D721Med (cell line): ENCODE measurements around the gene ADAM19.

Source experiments
- DNase-seq: peaks from one replicate; pipeline ENCODE4 v3.0.0; 2011; ENCODE audit warnings: low spot score; ENCODE audit not compliant: insufficient read length
- FAIRE-seq: peaks from 2 replicates; lab custom pipeline; 2011; peaks lifted over from hg19 to GRCh38; lab: Jason Lieb, UNC
- TF ChIP-seq, protein P1 (sequence below): IDR thresholded peaks from 2 replicates; pipeline ENCODE4 v1.5.1; 2012; ENCODE audit warnings: mild to moderate bottlenecking, control low read depth; ENCODE audit not compliant: insufficient read depth; ENCODE audit errors: missing control alignments

The ADAM19 gene

DNA sequence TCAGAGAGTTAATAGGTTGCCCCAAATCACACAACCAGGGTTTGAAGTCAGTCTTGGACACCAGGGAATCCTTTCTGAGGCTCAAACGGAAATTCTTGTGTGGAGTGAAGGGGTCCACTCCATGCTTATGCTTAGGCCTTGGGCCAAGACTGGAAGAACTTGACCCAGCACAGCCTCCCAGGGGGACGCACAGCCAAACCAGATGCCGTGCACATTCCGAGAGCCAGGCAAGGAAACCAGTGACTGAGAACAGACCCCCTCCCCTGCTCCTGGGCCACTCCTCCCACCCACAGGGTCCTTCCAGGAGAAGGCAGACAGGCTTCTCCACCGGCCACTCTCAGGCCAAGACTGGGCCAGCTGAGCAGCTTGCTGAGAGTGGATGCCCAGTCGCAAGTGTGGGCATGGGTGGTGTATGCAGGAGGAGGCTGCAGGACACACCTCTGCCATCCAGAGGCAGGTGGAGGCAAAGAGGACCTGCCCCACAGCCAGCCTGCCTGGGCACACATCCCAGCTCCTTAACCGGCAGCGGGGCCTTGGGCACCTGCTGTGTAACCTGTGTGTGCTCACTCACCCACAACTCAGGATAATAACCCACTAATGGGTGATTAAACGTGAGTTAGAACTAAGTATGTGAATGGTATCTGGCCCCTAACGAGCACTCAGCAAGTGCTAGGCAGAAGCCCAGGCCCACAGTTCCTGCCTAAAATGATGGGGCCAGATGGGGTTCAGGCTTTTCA, 77.5 kb downstream of the ADAM19 start:
- FAIRE-seq (no peak), DNase-seq (no peak)
- TF ChIP-seq, protein P1, sequence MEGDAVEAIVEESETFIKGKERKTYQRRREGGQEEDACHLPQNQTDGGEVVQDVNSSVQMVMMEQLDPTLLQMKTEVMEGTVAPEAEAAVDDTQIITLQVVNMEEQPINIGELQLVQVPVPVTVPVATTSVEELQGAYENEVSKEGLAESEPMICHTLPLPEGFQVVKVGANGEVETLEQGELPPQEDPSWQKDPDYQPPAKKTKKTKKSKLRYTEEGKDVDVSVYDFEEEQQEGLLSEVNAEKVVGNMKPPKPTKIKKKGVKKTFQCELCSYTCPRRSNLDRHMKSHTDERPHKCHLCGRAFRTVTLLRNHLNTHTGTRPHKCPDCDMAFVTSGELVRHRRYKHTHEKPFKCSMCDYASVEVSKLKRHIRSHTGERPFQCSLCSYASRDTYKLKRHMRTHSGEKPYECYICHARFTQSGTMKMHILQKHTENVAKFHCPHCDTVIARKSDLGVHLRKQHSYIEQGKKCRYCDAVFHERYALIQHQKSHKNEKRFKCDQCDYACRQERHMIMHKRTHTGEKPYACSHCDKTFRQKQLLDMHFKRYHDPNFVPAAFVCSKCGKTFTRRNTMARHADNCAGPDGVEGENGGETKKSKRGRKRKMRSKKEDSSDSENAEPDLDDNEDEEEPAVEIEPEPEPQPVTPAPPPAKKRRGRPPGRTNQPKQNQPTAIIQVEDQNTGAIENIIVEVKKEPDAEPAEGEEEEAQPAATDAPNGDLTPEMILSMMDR, result no peak

DNA sequence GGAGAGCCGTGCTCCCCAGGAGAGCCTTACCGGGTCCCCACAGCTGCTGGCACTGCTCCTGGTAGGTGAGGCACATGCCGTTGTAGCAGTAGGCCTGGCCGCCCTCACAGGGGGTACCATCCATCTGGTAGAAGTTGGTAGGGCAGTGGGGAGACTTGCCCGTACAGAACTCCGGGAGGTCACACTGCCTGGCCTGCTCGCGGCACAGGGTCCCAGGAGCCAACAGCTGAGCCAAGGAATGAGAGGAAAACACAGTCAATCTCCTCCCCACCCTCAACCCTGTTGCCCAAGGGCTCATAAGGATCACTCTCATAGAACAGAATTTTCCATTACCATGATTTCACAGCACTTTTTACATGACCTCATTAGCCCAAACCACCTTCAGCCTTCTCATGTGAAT, 78.7 kb downstream of the ADAM19 start:
- FAIRE-seq (no peak), DNase-seq (no peak)
- TF ChIP-seq, protein P1, result no peak

DNA sequence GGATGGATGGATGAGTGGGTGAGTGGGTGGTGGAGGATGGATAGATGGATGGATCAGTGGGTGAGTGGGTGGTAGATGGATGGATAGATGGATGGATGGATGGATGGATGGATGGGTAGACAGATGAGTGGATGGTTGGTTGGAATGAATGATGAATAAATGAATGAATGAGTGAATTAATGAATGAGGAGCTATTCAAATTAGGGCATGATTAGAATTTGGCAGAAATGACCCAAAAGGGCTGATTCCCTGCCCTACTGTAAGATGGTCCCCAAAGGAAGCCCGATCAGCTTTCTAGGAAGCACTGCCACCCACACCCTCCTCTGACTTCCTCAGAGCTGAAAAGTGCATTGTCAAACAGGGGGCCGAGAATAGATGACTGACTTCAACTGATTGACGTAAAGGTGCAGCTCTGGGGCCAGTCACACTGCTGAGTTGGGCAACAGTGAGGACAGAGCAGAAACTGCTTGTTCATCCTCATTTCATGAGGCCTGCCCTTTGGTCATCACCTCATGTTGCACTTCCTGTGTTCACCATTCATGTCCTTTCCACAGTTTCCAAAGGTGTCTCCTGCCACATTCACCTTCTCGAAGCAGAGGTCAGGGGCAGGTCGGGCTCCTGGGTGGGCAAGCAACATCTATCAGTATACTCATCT, 81.3 kb downstream of the ADAM19 start:
- FAIRE-seq, result no peak
- TF ChIP-seq, protein P1, result no peak
- DNase-seq, result no peak

DNA sequence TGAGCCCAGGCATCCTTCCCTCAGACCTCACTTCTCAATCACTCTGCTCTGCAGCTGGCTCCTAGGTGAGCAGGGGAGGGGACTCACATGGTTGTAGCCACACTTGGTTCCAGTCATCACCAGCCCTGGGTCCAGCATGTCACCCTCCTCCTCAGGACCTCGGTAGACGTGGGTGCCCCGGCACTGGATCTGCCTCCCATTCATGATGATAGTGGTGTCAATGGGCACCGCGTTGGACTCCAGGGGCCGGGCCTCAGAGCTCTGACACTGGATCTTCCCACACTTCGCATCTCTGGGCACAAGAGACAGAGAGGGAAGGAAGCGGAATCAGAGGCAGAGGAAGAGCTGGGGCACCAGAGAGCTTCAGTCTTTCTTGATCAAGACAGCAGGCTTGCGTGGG, 82.7 kb downstream of the ADAM19 start:
- TF ChIP-seq, protein P1, result no peak
- FAIRE-seq (no peak), DNase-seq (no peak)

DNA sequence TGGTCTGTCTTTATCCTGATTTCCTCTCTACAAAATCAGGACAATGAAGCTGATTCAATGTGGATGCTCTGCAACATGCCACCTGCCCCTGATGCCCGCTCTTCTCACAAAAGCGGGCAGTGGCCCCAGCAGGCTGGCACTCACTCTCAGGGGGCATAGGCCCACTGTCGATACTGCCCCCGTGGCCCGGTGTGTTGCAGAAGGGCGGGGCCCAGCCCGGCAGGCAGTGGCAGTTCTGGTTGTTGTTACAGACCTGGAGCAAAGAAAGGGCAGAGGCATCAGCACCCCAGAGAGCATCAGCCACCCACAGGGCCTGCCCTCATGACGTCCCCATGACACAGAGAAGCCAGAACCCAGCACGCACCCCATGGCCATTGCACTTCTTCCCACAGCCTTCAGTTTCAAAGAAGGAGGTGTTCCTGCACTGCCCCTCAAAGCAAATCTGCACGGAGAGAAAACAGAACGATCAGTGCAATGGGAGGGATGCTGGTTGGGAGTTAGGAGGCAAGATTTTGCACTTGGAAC, 84.0 kb downstream of the ADAM19 start:
- DNase-seq (no peak), FAIRE-seq (no peak)
- TF ChIP-seq, protein P1, result no peak

DNA sequence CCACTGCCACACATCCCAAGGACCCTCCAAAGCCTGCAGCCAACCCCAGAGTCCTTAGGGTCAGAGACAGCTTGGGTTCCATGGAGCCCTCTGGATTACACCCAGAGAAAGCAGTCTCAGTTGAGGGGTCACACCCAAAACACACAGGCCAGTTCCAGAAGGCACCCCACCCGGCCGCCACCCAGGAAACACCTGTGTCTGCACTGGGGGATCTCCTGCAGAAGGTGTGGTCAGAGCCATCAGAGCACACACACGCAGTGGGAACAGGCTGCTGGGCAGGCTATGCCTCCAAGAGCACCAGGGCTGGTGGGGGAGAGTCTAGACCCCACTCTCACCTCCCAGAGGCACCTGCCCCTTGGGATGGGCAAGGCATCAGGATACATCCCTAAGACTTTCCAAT, 88.2 kb downstream of the ADAM19 start:
- DNase-seq, result no peak
- no peak for FAIRE-seq
- TF ChIP-seq, protein P1, result no peak

DNA sequence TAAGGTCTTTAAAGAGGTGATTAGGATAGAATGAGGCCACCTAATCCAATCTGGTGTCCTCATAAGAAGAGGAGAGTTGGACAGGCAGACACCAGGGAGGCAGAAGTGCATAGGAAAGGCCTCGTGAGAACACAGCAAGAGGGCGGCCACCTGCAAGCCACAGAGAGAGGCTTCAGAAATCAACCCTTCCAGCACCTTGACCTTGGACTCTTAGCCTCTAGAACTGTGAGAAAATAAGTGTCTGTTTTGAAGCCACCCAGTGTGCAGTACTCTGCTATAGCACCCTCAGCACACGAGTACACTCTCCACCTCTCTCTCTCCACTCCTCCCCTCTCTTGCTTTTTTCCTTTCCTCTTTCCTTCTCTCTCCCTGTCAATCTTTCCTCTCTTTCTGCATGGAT, 88.7 kb downstream of the ADAM19 start:
- DNase-seq (no peak), FAIRE-seq (no peak)
- TF ChIP-seq, protein P1, result no peak
